CD1c-positive myeloid dendritic cell (primary cell): ENCODE results near the gene ADH4.
"Not testable (repeated sequence)": the region's sequence is repeated elsewhere in the genome, so short reads cannot be mapped to it uniquely, and the experiment has no call there.

ENCODE experiments used
- DNase-seq: peaks from one replicate; pipeline ENCODE4 v3.0.0-alpha.2; 2016; ENCODE audit errors: extremely low spot score

Gene ADH4

GRCh38 chr4:99134586-99134985 is 9.5 kb downstream of the ADH4 start:
- DNase-seq: no peak

- DNase-seq: no peak
These were observed 12.7 kb downstream of the ADH4 start for GRCh38 chr4:99131378-99131777.

- DNase-seq: no peak
These were observed 17.7 kb downstream of the ADH4 start for GRCh38 chr4:99126376-99126775.

- DNase-seq: no peak
These were observed 23.1 kb downstream of the ADH4 start for GRCh38 chr4:99121008-99121407.

GRCh38 chr4:99120501-99120900 is 23.6 kb downstream of the ADH4 start:
- no peak for DNase-seq

GRCh38 chr4:99117876-99118693 is 26.0 kb downstream of the ADH4 start:
- DNase-seq: peak; percentile 16

- not testable (repeated sequence) for DNase-seq
These were observed 26.8 kb downstream of the ADH4 start for GRCh38 chr4:99117122-99117841.

- not testable (repeated sequence) for DNase-seq
These were observed 34.8 kb downstream of the ADH4 start for GRCh38 chr4:99109286-99109685.

- DNase-seq: no peak
These were observed 39.9 kb downstream of the ADH4 start for GRCh38 chr4:99104153-99104552.

GRCh38 chr4:99103166-99103565 is 40.9 kb downstream of the ADH4 start:
- no peak for DNase-seq

GRCh38 chr4:99102634-99103033 is 41.5 kb downstream of the ADH4 start:
- DNase-seq: no peak

- DNase-seq: no peak
These were observed 43.2 kb downstream of the ADH4 start for GRCh38 chr4:99100876-99101275.

- not testable (repeated sequence) for DNase-seq
These were observed 44.3 kb downstream of the ADH4 start for GRCh38 chr4:99099814-99100213.

- DNase-seq: no peak
These were observed 44.8 kb downstream of the ADH4 start for GRCh38 chr4:99099311-99099710.

GRCh38 chr4:99091841-99092240 is 52.3 kb downstream of the ADH4 start:
- not testable (repeated sequence) for DNase-seq

- no peak for DNase-seq
These were observed 52.9 kb downstream of the ADH4 start for GRCh38 chr4:99091216-99091575.

- DNase-seq: no peak
These were observed 53.4 kb downstream of the ADH4 start for GRCh38 chr4:99090481-99091215.

GRCh38 chr4:99088481-99089365 is 55.4 kb downstream of the ADH4 start, which contains the start of gene ADH5:
Gene ADH5, minus strand, starts transcription at chr4:99088788. Its CDS starts 88 bp downstream, at chr4:99088700.
- DNase-seq: peak; percentile 87

GRCh38 chr4:99088023-99088449 is 56.1 kb downstream of the ADH4 start:
- DNase-seq: peak; percentile 48

- DNase-seq: no peak
These were observed 59.5 kb downstream of the ADH4 start for GRCh38 chr4:99084595-99084994.

- no peak for DNase-seq
These were observed 61.9 kb downstream of the ADH4 start for GRCh38 chr4:99082192-99082591.
